Astrocyte of the spinal cord (primary cell): ENCODE results near the gene CDON.

Experiments
- DNase-seq: peaks from one replicate; pipeline ENCODE4 v3.0.0; 2011; ENCODE audit warnings: low read depth, low spot score
- H3K4me3 ChIP-seq: 2 replicates; pipeline ENCODE4 v1.5.1; 2011; ENCODE audit warnings: low read depth, mild to moderate bottlenecking, low read length, moderate library complexity
- in situ Hi-C: cut with HindIII; loops from 2 replicates; pipeline ENCODE4 v1.10.0; 2017; ENCODE audit warnings: low sequenced_read_pairs
- TF ChIP-seq, protein P1 (sequence below): IDR thresholded peaks from 2 replicates; pipeline ENCODE4 v1.5.1; 2012; ENCODE audit warnings: low read depth, mild to moderate bottlenecking, low read length, inconsistent platforms

Gene CDON

DNA sequence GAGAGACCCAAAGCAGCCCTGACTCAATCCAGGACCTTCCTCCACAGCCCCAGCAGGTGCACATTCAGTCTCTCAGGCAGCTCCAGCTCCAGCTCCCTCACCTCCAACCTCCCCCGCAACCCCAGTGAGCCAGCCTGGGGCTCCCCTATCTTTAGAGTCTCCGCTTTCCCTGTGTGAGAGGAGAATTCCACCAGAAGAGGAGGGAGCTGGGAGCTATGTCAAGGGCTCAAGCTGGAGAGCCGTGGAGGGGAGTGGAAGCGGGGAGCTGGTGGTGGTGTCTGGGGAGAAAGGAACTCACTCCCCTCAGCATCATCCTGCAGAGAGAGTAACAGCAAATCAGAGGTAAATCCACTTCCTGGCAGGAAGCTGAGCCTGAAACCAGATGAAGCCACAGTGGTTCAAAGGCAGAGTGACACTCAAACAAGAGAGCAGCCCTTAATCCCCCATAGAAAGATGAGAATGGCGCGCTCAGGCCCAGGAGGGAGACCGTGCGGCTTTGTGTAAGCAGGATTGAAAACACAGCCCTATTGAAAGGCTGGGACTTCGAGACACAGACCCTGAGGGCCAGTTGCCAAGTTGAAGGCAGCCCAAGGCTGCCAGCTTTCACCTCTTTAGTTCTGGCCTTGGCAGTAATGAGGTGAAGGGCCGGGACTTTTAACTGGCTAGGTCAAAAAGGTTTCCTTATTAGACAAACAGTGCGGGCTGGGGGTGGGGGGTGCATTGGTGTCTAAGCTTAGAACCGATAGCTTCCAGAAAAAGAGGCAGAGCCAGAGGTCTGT, 21.4 kb upstream of the CDON start:
- H3K4me3 ChIP-seq = no peak overlapping the region
- DNase-seq = no peak
- TF ChIP-seq, protein P1, sequence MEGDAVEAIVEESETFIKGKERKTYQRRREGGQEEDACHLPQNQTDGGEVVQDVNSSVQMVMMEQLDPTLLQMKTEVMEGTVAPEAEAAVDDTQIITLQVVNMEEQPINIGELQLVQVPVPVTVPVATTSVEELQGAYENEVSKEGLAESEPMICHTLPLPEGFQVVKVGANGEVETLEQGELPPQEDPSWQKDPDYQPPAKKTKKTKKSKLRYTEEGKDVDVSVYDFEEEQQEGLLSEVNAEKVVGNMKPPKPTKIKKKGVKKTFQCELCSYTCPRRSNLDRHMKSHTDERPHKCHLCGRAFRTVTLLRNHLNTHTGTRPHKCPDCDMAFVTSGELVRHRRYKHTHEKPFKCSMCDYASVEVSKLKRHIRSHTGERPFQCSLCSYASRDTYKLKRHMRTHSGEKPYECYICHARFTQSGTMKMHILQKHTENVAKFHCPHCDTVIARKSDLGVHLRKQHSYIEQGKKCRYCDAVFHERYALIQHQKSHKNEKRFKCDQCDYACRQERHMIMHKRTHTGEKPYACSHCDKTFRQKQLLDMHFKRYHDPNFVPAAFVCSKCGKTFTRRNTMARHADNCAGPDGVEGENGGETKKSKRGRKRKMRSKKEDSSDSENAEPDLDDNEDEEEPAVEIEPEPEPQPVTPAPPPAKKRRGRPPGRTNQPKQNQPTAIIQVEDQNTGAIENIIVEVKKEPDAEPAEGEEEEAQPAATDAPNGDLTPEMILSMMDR = no peak
- in situ Hi-C loops = no loop called here

DNA sequence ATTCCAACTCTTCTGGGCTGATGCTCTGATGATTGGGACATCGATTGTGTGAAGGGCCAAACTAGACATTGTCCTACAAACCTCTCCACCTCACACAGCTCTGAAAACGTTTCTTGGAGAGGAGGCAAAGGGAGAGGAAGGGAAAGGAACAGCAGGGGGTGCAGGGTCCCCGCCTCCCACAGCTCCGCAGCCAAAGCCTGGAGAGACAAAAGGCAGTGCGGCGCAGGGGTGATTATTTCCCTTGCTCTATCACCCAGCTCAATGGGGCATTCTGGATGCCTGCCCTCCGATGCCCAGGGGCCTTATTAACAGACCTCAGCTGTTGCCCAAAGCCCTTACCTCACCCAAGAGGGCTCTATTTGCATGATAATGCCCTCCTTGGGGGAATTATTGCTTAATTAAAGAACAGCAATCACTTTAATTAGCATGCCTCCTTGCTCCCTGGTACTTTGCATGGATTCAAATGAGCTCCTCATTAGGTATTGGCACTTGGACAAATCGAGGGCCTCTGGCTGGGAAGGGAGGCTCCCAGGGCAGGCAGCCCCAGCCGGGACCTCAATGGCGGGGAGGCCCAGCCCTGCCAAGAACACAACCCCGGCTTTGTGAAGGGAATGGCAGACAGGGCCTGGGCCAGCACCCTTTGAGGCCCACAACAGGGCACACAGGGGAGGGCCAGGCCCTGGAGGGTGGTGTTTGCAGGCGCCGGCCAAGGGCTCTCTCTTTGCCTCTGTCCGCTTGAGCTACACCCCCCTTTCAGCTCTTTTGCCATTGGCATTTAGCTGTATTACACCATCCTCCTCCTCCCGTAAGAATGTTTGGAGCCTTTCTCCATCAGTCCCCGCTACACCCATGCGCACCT, 19.8 kb upstream of the CDON start:
- in situ Hi-C loops = no loop called here
- no peak for DNase-seq
- TF ChIP-seq, protein P1 = no peak
- no peak overlapping the region for H3K4me3 ChIP-seq

DNA sequence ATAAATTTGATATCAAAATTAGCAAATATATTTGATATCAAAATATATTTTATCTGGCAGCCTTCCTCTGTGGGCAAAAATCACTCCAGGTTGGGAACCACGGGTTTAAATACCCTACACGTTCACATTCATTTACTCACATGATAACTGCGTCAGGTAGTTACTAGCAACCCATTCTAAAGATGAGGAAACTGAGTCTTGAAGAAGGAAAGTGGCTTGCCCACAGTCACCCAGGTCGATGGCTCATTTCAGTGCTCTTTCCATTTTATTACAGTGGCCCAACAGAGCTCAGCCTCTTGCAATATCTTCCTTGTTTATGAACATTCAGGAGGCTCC, 19.2 kb upstream of the CDON start:
- TF ChIP-seq, protein P1 = no peak
- in situ Hi-C loops = no loop called here
- H3K4me3 ChIP-seq = no peak overlapping the region
- DNase-seq = no peak

DNA sequence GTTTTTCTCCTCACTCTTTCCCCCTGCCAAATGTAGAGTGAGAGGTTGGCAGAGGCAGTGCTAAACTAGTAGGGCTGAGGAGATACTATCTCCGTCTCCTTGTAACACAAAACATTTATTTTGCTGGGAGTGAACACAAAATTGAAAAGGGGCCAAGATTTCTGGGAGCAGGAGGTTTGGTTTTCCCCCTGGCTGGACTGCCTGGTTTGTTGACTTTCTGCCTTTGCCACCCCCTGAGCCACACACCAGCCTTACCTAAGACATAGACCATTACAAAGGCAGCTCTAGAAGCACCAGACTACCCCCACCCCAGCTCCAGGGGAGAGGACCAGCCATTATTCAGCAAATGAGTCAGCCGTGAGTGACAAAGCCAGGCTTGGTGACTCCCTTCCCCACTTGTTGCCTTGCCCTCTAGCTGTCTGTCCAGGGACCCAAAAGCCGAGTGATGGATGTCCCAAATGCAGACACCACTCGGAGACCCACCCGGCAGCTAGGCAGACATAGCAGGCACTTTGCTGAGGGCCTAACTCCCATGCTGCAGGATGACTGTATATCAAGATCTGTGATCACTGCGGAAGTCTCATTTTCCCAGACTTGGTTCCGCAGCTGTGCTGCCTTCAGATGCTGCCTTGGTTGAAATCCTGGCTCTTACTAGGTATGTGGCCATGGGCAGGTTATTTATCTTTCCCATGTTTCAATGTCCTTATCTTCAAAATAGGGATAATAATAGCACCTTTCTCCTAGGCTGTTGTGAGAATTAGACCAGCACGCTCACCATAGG, 17.7 kb upstream of the CDON start:
- TF ChIP-seq, protein P1 = no peak
- in situ Hi-C loops = no loop called here
- no peak overlapping the region for H3K4me3 ChIP-seq
- DNase-seq = no peak

DNA sequence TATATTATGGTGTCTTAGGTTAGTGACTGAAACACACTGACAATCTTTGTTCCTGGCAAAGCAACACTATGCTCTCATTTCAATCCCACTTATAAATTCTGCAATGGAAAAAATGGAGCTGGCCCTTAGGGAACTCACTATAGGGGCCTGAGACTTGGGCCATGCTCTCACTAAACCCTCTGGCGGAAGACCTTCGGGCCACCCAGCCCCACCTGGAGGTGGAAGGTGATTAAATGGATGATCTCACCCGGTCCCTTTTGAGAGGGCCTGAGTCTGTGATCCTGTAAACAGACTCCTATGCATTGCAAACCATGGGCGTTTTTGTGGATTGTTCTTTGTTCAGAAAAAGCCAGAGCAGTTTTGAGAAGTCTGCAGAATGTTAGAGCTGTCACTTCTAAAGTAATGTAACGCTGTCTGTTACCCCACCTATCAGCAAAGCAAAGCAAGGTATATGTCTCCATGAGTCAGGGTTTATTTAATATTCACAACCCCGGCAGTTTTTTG, 17.0 kb upstream of the CDON start:
- no peak for DNase-seq
- in situ Hi-C loops = no loop called here
- no peak overlapping the region for H3K4me3 ChIP-seq
- TF ChIP-seq, protein P1 = no peak

DNA sequence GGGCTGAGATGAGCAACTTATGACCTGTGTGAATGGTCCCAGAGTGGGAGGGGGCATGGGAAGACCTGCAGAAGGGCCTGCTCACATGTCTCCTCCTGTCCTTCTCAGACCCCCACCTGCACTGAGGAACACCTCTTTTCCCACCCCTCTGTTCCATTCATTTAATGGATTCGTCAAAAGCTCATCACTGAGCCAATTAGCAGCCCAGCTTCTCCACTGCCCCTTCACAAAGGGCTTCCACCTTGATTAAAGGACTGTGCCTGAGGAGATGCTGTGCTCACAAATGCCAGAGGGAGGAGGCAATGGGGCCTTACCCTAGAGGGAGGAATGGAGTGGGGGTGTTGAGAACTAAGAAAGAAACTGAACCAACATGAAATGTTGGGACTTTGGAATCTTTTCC, 14.0 kb upstream of the CDON start:
- H3K4me3 ChIP-seq = no peak overlapping the region
- DNase-seq = no peak
- in situ Hi-C loops = no loop called here
- TF ChIP-seq, protein P1 = no peak
